Endothelial cell of umbilical vein (primary cell): ENCODE results near the gene RAB20. TPM values are rescaled to one million over a fixed set of nuclear protein-coding genes. Genes with fewer than 3 reads are reported as not detected.

Source experiments
- BruUV-seq: library from RNA; stranded (reverse); fragments of 400-500 nt; replicated peaks from 2 replicates; lab custom pipeline; 2021; lab: Mats Ljungman, UMichigan
- CTCF ChIA-PET: fragments of 300-600, 350-600 bp; sonication (Branson Sonifier 250); formaldehyde crosslinking; loops from one replicate; lab custom pipeline; 2021; ENCODE audit warnings: antibody characterized with exemption, inconsistent platforms; lab: Charles Lee
- POLR2A ChIA-PET: fragments of 300-600, 350-600 bp; sonication (Branson Sonifier 250); formaldehyde crosslinking; loops from one replicate; lab custom pipeline; 2021; ENCODE audit warnings: antibody characterized with exemption, inconsistent platforms; lab: Charles Lee
- DNase-seq: peaks from one replicate; pipeline ENCODE4 v3.0.0-alpha.2; 2011; ENCODE audit warnings: low read depth, low spot score
- FAIRE-seq: peaks from 2 replicates; lab custom pipeline; 2011; peaks lifted over from hg19 to GRCh38; lab: Jason Lieb, UNC
- H2AFZ ChIP-seq: 2 replicates; pipeline ENCODE4 v1.6.0; 2012; ENCODE audit warnings: low read depth, low read length, control low read depth, inconsistent platforms
- H3K27ac ChIP-seq: 2 replicates; pipeline ENCODE4 v1.5.1; 2011; ENCODE audit warnings: low read depth, mild to moderate bottlenecking, control low read depth, low read length, moderate library complexity; ENCODE audit not compliant: insufficient read depth
- H3K27me3 ChIP-seq, 2 experiments: 2 replicates each; pipeline versions ENCODE4 v1.6.0 to v1.6.1; 2011; ENCODE audit warnings: low read length in 2 of 2, mixed read lengths in 1 of 2; ENCODE audit not compliant: control insufficient read depth in 2 of 2, insufficient read depth in 2 of 2
- H3K36me3 ChIP-seq, 2 experiments: 2 replicates in 1 of 2; 3 replicates in 1 of 2; pipeline ENCODE4 v1.5.1; 2011; ENCODE audit warnings: low read length in 2 of 2, mild to moderate bottlenecking in 1 of 2, moderate library complexity in 1 of 2; ENCODE audit not compliant: control insufficient read depth in 2 of 2, insufficient read depth in 2 of 2; ENCODE audit errors: extremely low read depth in 1 of 2
- H3K4me1 ChIP-seq: 3 replicates; pipeline ENCODE4 v1.5.1; 2011; ENCODE audit warnings: mild to moderate bottlenecking, low read length; ENCODE audit not compliant: control insufficient read depth, insufficient read depth; ENCODE audit errors: extremely low read depth
- H3K4me2 ChIP-seq: 2 replicates; pipeline ENCODE4 v1.6.1; 2011; ENCODE audit warnings: low read length, control low read depth, mixed read lengths; ENCODE audit not compliant: insufficient read depth
- H3K4me3 ChIP-seq, 3 experiments: fragments of 200-600 bp in 1 of 3; sonication (generic), shearing (Covaris generic) in 1 of 3; replicated peaks in 1 of 3; 2 replicates each; pipeline ENCODE4 v1.5.1; 2011 to 2016; ENCODE audit warnings: control low read depth in 3 of 3, low read length in 3 of 3, mild to moderate bottlenecking in 2 of 3, inconsistent platforms in 1 of 3, low read depth in 1 of 3, moderate library complexity in 1 of 3; ENCODE audit not compliant: insufficient read depth in 1 of 3
- H3K79me2 ChIP-seq: 2 replicates; pipeline ENCODE4 v1.6.0; 2012; ENCODE audit warnings: low read length, inconsistent platforms; ENCODE audit not compliant: control insufficient read depth, insufficient read depth
- H3K9ac ChIP-seq: replicated peaks from 2 replicates; pipeline ENCODE3; 2011; ENCODE audit warnings: low read length, control low read depth; ENCODE audit not compliant: insufficient read depth; ENCODE audit errors: extremely low read depth
- H3K9me1 ChIP-seq: replicated peaks from 3 replicates; pipeline ENCODE4 v1.6.0; 2011; ENCODE audit warnings: mild to moderate bottlenecking, low read length; ENCODE audit not compliant: control insufficient read depth, insufficient read depth; ENCODE audit errors: extremely low read depth
- H3K9me3 ChIP-seq: replicated peaks from 2 replicates; pipeline ENCODE4 v1.5.1; 2012; ENCODE audit warnings: low read length, inconsistent platforms; ENCODE audit not compliant: control insufficient read depth, insufficient read depth
- H4K20me1 ChIP-seq: replicated peaks from 2 replicates; pipeline ENCODE3; 2011; ENCODE audit warnings: mild to moderate bottlenecking, low read length; ENCODE audit not compliant: control insufficient read depth, insufficient read depth; ENCODE audit errors: extremely low read depth
- CTCF ChIP-seq, 2 donors: IDR thresholded peaks; 1 replicate in 1 of 2; 2 replicates in 1 of 2; pipeline ENCODE4 v1.5.1; 2011; ENCODE audit warnings: low read length in 2 of 2, mild to moderate bottlenecking in 2 of 2, moderate library complexity in 2 of 2, control low read depth in 1 of 2, inconsistent platforms in 1 of 2, low read depth in 1 of 2; ENCODE audit not compliant: insufficient read depth in 1 of 2; ENCODE audit errors: extremely low read depth in 1 of 2
- EZH2 ChIP-seq: IDR thresholded peaks from 2 replicates; pipeline ENCODE4 v1.6.1; 2012; ENCODE audit warnings: borderline replicate concordance, low read depth, mild to moderate bottlenecking, moderate library complexity, low read length, inconsistent platforms; ENCODE audit not compliant: severe bottlenecking
- FOS ChIP-seq: IDR thresholded peaks from 2 replicates; pipeline ENCODE4 v1.6.1; 2011; ENCODE audit warnings: mild to moderate bottlenecking, low read length, moderate library complexity, borderline replicate concordance; ENCODE audit not compliant: insufficient read depth
- GATA2 ChIP-seq: IDR thresholded peaks from 2 replicates; pipeline ENCODE4 v1.7.0; 2011; ENCODE audit warnings: low read depth, mild to moderate bottlenecking, moderate library complexity, mixed read lengths, low read length; ENCODE audit not compliant: insufficient read length, insufficient read depth
- JUN ChIP-seq: IDR thresholded peaks from 2 replicates; pipeline ENCODE4 v1.6.1; 2011; ENCODE audit warnings: borderline replicate concordance, low read depth; ENCODE audit not compliant: insufficient read length, insufficient read depth
- MAX ChIP-seq: IDR thresholded peaks from 2 replicates; pipeline ENCODE4 v1.6.1; 2011; ENCODE audit not compliant: insufficient read depth, insufficient read length
- MYC ChIP-seq: IDR thresholded peaks from one replicate; pipeline ENCODE4 v1.6.1; 2011; ENCODE audit warnings: mild to moderate bottlenecking, low read depth, low read length
- POLR2A ChIP-seq: IDR thresholded peaks from 2 replicates; pipeline ENCODE4 v1.6.1; 2012; ENCODE audit warnings: low read depth, mild to moderate bottlenecking, control low read depth, low read length
- POLR2AphosphoS5 ChIP-seq: IDR thresholded peaks from 2 replicates; pipeline ENCODE4 v1.6.1; 2012; ENCODE audit warnings: low read depth, mild to moderate bottlenecking, control low read depth, low read length, moderate library complexity; ENCODE audit not compliant: insufficient read depth
- dilution Hi-C: fragments of 300-500 bp; cut with MboI; formaldehyde crosslinking; loops from one replicate; pipeline ENCODE4 v1.15.0; 2019; ENCODE audit warnings: low sequenced_read_pairs; ENCODE audit not compliant: extremely low pct_ligation_motif_present
- intact Hi-C: fragments of 100-400 bp; cut with micrococcal nuclease; formaldehyde crosslinking; loops from one replicate; pipeline ENCODE4 v1.10.0; 2022
- polyA plus RNA-seq, 4 experiments: library from polyadenylated mRNA; depleted of rRNA in 3 of 4; stranded (reverse) in 3 of 4; unstranded in 1 of 4; fragments of >200 nt; gene quantifications; 2 replicates each; pipeline versions ENCODE4 v1.2.1 to v1.2.3, GENCODE V29; 2011 to 2012; ENCODE audit warnings: missing spikeins in 1 of 4
- total RNA-seq: library from RNA; stranded (reverse); gene quantifications from 2 replicates; pipeline ENCODE4 v1.2.3, GENCODE V29; 2021

RAB20 gene
- total and polyA plus RNA-seq, 2 donors (not counting 3 experiments of a cell fraction or from before 2014, with no cell fraction given): 1.3 to 1.7 TPM

GRCh38 chr13:110501188-110501587, 60.3 kb downstream of the RAB20 start:
- no peak for DNase-seq
- Histone ChIP-seq H3K4me3 (no peak overlapping the region), H3K9me1 (no peaks in the 10 kb centered on the region), H3K36me3 (peaks cover 34 to 52% of the 10 kb centered on the region in 2 experiments), H3K79me2 (no peaks in the 10 kb centered on the region), H3K4me1 (peaks cover 4% of the 10 kb centered on the region), H3K9me3 (no peaks in the 10 kb centered on the region), H3K9ac (no peak overlapping the region), H3K27ac (no peak overlapping the region), H3K27me3 (no peaks in the 10 kb centered on the region), H2AFZ (no peak overlapping the region), H3K4me2 (no peak overlapping the region), H4K20me1 (no peaks in the 10 kb centered on the region)
- BruUV-seq: no TSS peak
- CTCF ChIA-PET: interaction anchor here (1.5 kb wide), 1 partner anchor 45 kb away, joined by 6 read pairs; no protein-coding TSS in a partner anchor
- no peak for FAIRE-seq
- intact Hi-C loops (no loop called here), dilution Hi-C loops (no loop called here)
- POLR2A ChIA-PET: no interaction called here
- no peak for TF ChIP-seq POLR2A
- no peak for TF ChIP-seq CTCF (IDR thresholded peaks at IDR 0.05; ENCODE audit: extremely low read depth in 1 of 2, insufficient read depth in 1 of 2, low read depth in 1 of 2, low read length in 2 of 2)
- TF ChIP-seq MYC: no peak
- TF ChIP-seq FOS: no peak
- TF ChIP-seq POLR2AphosphoS5: no peak
- TF ChIP-seq JUN: no peak
- no peak for TF ChIP-seq EZH2
- TF ChIP-seq MAX: no peak
- no peak for TF ChIP-seq GATA2
